LNCAP (cell line): ENCODE measurements around the gene CERS2.
A peak's percentile ranks its signal among the peaks of the same experiment; 100 is the strongest.

Experiments used
- TF ChIP-seq, protein P1 (sequence below): fragments of 450-650 bp; IDR thresholded peaks from 2 replicates; pipeline ENCODE4 v1.5.1; 2017; ENCODE audit warnings: mild to moderate bottlenecking

CERS2 gene

DNA sequence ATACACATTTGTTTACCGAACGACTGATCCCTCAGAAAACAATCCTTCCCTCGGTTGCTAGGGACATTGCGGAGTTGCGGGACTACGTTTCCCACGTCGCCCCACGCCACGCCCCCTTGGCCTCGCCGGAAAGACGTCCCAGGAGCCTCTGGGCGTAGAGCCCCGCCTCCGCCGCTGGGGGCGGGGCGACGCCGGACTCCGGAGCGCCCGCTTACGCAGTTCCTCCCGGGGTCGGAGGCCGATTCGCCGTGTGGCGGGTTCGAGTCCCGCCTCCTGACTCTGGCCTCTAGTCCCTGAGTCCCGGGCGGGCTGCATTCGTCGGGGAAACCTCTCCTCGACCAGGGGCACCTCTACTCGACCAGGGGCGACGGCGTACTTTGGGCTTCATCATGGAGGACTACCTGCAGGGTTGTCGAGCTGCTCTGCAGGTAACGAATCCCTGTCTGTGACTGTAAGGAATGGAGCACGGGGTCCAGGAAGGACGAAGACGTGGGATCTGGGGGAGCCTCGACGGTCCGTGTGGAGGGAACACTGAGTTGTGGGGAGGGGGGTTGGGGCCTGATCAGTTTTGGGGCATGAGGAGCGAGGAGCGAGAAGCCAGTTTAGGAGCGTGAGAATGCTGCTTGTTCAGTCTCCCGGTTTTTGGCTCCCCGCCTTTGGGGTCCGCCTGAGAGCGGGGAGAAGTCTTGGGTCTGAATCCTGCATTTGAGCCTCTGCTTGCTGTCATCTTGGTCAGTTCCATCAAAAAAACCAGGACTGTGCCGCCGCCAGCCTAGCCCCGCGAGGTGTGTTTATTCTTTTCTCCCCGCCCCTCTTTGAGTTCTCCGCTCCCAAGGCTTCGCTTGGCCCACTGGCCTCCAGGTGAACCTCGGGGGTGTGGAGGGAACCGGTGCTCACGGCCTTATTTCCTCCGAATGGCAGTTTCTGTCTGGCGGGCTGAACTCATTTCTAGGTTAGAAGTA, 33.9 kb upstream of the CERS2 start, which contains the start of gene PRUNE1:
Gene PRUNE1 (plus strand): TSS at position 206 of the 962 bp plus-strand sequence. CDS start 184 bp downstream, at position 390.
- TF ChIP-seq, protein P1, sequence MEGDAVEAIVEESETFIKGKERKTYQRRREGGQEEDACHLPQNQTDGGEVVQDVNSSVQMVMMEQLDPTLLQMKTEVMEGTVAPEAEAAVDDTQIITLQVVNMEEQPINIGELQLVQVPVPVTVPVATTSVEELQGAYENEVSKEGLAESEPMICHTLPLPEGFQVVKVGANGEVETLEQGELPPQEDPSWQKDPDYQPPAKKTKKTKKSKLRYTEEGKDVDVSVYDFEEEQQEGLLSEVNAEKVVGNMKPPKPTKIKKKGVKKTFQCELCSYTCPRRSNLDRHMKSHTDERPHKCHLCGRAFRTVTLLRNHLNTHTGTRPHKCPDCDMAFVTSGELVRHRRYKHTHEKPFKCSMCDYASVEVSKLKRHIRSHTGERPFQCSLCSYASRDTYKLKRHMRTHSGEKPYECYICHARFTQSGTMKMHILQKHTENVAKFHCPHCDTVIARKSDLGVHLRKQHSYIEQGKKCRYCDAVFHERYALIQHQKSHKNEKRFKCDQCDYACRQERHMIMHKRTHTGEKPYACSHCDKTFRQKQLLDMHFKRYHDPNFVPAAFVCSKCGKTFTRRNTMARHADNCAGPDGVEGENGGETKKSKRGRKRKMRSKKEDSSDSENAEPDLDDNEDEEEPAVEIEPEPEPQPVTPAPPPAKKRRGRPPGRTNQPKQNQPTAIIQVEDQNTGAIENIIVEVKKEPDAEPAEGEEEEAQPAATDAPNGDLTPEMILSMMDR = no peak

DNA sequence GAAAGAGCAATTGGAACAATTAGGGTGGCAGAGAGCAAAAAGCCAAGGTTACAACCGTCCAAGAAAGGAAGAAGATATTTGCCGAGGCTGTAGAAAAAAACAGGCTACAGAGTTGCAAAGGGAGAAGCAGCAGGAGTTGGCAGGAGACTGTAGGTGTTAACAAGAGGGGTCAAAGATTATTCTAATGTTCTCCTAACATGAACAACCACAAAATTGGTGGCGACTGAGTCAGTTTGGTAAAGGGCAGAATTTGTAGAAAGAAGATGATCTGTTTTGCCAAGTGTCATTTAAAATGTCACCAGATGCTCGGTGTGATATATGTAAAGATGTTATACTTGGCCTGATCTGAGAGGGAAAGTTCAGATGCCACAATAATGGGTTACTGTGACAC, 33.2 kb upstream of the CERS2 start:
- TF ChIP-seq, protein P1 = no peak

DNA sequence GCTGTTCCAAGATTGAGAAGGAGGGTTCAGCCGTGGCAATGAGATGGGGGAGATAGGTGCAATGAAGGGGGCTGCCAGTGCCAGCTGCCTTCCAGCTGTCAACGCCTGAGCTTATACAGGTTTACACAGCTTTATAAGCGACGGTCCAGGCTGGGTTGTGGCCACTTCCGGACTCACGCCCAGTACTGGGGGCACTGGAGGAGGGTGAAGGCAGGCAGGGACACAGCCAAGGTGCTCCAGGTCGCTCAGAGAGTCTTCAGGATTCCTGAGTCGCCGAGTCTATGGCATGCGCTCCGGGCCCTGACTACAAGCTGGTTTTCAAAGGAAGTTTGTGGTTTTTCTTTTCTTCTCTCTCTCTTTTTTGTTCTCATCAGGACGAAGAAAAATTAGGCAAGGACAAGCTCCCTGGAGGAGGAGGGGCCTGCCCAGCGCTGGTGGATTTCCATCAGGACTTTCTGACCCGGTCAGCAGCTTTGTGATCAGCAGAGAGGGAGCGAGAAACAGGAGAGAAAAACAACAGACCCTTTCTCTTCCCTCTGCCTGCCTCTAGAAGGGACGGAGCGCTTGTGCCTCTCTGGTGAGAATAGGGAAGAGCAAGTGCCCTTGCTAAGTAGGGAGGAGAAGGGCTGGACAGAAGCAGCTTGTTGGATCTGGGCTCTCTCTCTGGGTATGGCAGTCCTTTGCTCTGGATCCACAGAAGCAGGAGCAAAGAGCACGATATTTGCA, 31.9 kb upstream of the CERS2 start, which contains the start of gene MINDY1:
Gene MINDY1 (minus strand): TSS at position 576 of the 726 bp plus-strand sequence. CDS start 4,285 bp downstream, outside the sequence.
- TF ChIP-seq, protein P1 = peak; percentile 38

DNA sequence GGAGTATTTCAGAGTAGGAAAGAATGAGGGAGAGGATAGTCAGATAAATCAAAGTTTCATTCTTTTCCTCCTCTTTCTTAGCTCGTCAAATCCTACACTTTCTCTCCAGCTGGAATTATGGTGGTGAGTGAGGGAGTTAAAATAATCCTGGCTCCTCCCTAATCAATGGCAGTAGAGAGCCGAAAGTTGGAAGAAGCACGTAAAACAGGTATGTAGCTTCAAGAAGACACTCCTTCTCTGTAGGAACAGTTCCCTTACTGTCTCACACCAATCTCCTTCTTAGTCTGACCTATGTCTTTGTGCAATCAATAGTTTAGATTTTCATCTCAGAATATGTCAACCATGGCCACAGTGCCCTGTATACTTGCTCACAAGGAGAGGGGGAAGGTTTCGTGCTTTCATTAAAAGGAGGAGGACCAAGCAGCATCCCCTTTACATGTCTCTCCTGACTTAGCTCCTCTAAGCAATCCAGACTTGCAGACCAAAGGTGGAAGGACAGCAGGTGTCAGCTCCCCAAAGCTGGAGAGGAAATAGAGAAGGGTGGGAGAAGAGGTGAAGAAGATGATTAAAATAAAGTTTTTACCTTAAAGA, 31.2 kb upstream of the CERS2 start:
- TF ChIP-seq, protein P1 = no peak

DNA sequence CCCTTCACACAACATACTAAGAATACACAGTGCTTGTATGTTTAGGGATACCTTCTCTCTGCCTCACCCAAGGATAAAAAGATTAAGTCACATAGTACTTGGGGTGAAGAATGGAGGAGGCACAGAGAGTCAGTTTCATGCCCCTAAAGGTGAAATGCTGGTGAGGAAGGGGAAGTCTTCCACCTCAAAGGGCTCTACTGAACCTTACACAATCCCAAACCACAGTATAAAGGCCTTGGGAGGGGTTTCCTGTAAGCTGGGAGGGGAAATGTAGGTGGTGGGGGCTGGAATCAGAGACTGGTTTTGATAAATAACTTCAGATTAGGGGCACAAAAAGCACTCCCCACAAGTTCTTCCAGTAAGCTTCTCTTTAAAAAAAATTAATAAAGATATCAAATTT, 28.5 kb upstream of the CERS2 start:
- TF ChIP-seq, protein P1 = no peak

DNA sequence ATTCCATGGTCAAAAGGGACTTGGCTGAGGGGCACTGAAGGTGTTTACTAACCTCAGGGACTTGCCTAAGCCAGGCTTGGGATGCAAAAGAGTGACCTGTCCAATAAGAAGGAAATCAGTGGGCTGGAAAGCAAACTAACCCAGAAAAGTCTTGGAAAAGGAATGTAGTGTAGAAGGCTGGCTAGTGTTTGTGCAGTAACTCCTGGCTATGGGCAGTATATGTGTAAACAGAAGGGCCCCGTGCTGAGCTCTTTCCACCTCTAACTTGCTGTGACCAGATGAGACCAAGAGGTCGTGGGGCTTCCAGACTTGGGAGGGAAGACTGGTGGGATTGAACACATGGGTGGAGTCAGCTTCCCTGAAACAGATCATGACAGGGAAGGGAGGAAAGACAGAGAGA, 28.0 kb upstream of the CERS2 start:
- TF ChIP-seq, protein P1 = no peak

DNA sequence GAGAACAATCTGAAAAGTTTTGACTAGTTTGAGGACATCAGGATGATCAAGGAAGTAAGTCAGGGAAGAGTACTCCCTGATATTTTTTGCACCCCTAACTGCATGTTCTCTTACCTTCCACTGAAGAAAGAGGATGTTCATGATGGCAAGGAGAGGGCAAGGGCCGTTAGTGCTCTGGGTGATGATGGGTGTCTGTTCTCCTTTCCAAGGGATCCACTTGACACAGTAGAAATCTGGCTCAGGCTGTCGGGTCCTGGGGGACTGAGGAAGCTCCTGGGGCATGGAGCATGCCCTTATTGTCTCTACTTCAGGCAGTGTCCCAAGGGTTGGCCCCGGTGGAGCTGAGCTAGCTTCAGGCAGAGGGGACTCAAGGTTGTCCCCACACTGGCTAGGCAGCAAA, 27.4 kb upstream of the CERS2 start:
- TF ChIP-seq, protein P1 = no peak
